Liver (tissue), 3 donors: ENCODE measurements around the gene SEMA6B.

Experiments used
- FOXA1 ChIP-seq: IDR thresholded peaks from 2 replicates; pipeline ENCODE4 v1.6.1; 2016; ENCODE audit warnings: antibody characterized with exemption
- GABPA ChIP-seq, 2 donors: IDR thresholded peaks in 1 of 2; conservative IDR thresholded peaks in 1 of 2; 2 replicates each; pipeline ENCODE4 v1.6.1; 2016; ENCODE audit warnings: antibody characterized with exemption in 2 of 2, mild to moderate bottlenecking in 1 of 2, moderate library complexity in 1 of 2
- HNF4G ChIP-seq: IDR thresholded peaks from 2 replicates; pipeline ENCODE4 v1.6.1; 2016; ENCODE audit warnings: antibody characterized with exemption
- NR2F2 ChIP-seq: IDR thresholded peaks from 2 replicates; pipeline ENCODE4 v1.6.1; 2016; ENCODE audit warnings: antibody characterized with exemption
- RAD21 ChIP-seq, 2 donors: IDR thresholded peaks; 2 replicates each; pipeline ENCODE4 v1.6.1; 2016; ENCODE audit warnings: antibody characterized with exemption in 2 of 2, mild to moderate bottlenecking in 2 of 2
- RXRA ChIP-seq, 2 donors: IDR thresholded peaks; 2 replicates each; pipeline ENCODE4 v1.6.1; 2017 to 2018; ENCODE audit warnings: antibody characterized with exemption in 2 of 2, mild to moderate bottlenecking in 1 of 2
- SP1 ChIP-seq: IDR thresholded peaks from 2 replicates; pipeline ENCODE4 v1.6.1; 2018; ENCODE audit warnings: antibody characterized with exemption, mild to moderate bottlenecking
- TAF1 ChIP-seq: conservative IDR thresholded peaks from 2 replicates; pipeline ENCODE4 v1.6.1; 2016; ENCODE audit warnings: antibody characterized with exemption, mild to moderate bottlenecking
- YY1 ChIP-seq: IDR thresholded peaks from 2 replicates; pipeline ENCODE4 v1.6.1; 2016; ENCODE audit warnings: antibody characterized with exemption, mild to moderate bottlenecking
- TF ChIP-seq, protein P1 (sequence below): fragments of 150-350 bp; IDR thresholded peaks from 2 replicates; pipeline ENCODE4 v1.5.1; 2017; ENCODE audit warnings: improper control_type of control experiment, low read depth, low read length; ENCODE audit not compliant: missing input control
- TF ChIP-seq, protein P2 (sequence below): IDR thresholded peaks from 2 replicates; pipeline ENCODE4 v1.6.1; 2016; ENCODE audit warnings: antibody characterized with exemption
- donor health status: healthy.
- donor health status: healthy.

DNA sequence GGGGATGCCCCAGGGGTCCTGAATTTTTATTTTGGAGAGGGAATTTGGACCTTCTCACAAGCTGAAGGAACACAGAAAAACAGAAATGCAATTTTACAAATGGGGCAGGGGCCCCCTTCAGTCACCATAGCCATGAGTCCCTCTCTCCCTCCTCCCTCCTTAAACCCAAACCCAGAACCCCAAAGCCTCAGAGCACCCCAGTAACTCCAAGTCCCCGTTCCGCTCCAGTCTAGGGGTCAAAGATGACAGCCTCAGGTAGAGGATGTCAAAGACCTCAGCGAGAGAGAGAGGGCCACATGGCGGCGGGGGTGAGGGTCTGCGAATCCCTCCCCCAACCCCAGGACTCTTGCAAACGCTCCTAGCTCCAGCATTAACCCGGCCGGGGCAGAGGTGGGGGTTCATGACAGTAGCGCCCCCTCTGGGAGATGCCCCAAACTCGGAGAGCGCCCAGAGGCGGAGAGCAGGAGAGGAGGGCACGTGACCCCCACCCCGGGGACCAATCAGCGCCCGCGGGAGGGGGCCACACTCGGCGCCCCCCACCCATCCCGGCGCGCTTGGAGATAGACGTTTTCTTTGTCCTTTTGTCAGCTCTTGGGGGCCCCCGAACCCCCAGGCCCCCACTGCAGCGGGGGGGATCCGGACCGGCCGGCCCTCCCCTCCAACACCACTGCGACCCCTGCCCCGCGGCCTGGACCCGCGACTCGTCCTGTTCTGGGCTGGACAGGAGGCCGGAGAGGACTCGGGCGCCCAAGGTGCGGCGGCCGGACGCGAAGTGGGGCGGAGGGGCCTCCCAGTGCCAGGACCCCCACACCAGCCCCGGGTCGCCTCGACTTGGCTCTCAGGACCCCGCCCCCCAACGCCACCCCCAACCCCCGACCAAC lies 20.8 kb upstream of the SEMA6B start:
- TF ChIP-seq, protein P1, sequence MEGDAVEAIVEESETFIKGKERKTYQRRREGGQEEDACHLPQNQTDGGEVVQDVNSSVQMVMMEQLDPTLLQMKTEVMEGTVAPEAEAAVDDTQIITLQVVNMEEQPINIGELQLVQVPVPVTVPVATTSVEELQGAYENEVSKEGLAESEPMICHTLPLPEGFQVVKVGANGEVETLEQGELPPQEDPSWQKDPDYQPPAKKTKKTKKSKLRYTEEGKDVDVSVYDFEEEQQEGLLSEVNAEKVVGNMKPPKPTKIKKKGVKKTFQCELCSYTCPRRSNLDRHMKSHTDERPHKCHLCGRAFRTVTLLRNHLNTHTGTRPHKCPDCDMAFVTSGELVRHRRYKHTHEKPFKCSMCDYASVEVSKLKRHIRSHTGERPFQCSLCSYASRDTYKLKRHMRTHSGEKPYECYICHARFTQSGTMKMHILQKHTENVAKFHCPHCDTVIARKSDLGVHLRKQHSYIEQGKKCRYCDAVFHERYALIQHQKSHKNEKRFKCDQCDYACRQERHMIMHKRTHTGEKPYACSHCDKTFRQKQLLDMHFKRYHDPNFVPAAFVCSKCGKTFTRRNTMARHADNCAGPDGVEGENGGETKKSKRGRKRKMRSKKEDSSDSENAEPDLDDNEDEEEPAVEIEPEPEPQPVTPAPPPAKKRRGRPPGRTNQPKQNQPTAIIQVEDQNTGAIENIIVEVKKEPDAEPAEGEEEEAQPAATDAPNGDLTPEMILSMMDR, result no peak
- TF ChIP-seq YY1, result no peak
- no peak for TF ChIP-seq FOXA1
- no peak for TF ChIP-seq SP1
- no peak for TF ChIP-seq NR2F2
- no peak for TF ChIP-seq TAF1
- TF ChIP-seq RAD21 (IDR thresholded peaks at IDR 0.05), result no peak
- no peak for TF ChIP-seq GABPA (IDR thresholded peaks at IDR 0.05 in 1 of 2, conservative IDR thresholded peaks at IDR 0.05 in 1 of 2)
- no peak for TF ChIP-seq RXRA (IDR thresholded peaks at IDR 0.05)
- TF ChIP-seq, protein P2, sequence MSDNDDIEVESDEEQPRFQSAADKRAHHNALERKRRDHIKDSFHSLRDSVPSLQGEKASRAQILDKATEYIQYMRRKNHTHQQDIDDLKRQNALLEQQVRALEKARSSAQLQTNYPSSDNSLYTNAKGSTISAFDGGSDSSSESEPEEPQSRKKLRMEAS, result no peak
- no peak for TF ChIP-seq HNF4G
